Stimulated activated CD8-positive, alpha-beta memory T cell treated with anti-CD3 and anti-CD28 coated beads, Interleukin-12 subunit alpha, Interleukin-12 subunit beta, amount 100 ng/mL, for 4 hours (primary cell): ENCODE measurements around the gene ACO2.
"Not testable (repeated sequence)": the region's sequence is repeated elsewhere in the genome, so short reads cannot be mapped to it uniquely, and the experiment has no call there.

Source experiments
- DNase-seq: peaks from one replicate; pipeline ENCODE4 v3.0.0-alpha.2; 2020; ENCODE audit warnings: low read depth

ACO2 gene

GRCh38 chr22:41468381-41469217 is at the start of gene ACO2, which contains the start of gene PHF5A:
ACO2 (plus strand) TSS chr22:41469117; CDS start chr22:41469147, 30 bp downstream.
PHF5A (minus strand) TSS chr22:41468692; CDS start chr22:41468653, 39 bp downstream.
- DNase-seq = peak; percentile 97

- no peak for DNase-seq
Measured at GRCh38 chr22:41425660-41426365, 43.1 kb upstream of the ACO2 start.

- no peak for DNase-seq
Measured at GRCh38 chr22:41429232-41429950, 39.5 kb upstream of the ACO2 start.

- DNase-seq = no peak
Measured at GRCh38 chr22:41429951-41430332, 39.0 kb upstream of the ACO2 start.

- DNase-seq = no peak
Measured at GRCh38 chr22:41431656-41432055, 37.3 kb upstream of the ACO2 start.

- not testable (repeated sequence) for DNase-seq
Measured at GRCh38 chr22:41433480-41433879, 35.4 kb upstream of the ACO2 start.

- DNase-seq = not testable (repeated sequence)
Measured at GRCh38 chr22:41434361-41435003, 34.4 kb upstream of the ACO2 start.

GRCh38 chr22:41435560-41435959 is 33.4 kb upstream of the ACO2 start:
- DNase-seq = no peak

- DNase-seq = no peak
Measured at GRCh38 chr22:41436322-41437113, 32.4 kb upstream of the ACO2 start.

- no peak for DNase-seq
Measured at GRCh38 chr22:41437198-41437597, 31.7 kb upstream of the ACO2 start.

- DNase-seq = not testable (repeated sequence)
Measured at GRCh38 chr22:41440511-41440910, 28.4 kb upstream of the ACO2 start.

- DNase-seq = no peak
Measured at GRCh38 chr22:41442240-41442792, 26.6 kb upstream of the ACO2 start.

GRCh38 chr22:41444360-41445128 is 24.4 kb upstream of the ACO2 start:
- DNase-seq = peak; percentile 77

GRCh38 chr22:41445129-41446056 is 23.5 kb upstream of the ACO2 start:
- peak; percentile 13 for DNase-seq

- DNase-seq = no peak
Measured at GRCh38 chr22:41446057-41446501, 22.8 kb upstream of the ACO2 start.

GRCh38 chr22:41446639-41447434 is 22.1 kb upstream of the ACO2 start, which contains the start of gene TOB2:
TOB2 (minus strand) TSS chr22:41446801; CDS start chr22:41437345, 9,456 bp downstream.
- peak; percentile 90 for DNase-seq

GRCh38 chr22:41447435-41448188 is 21.3 kb upstream of the ACO2 start:
- peak; percentile 40 for DNase-seq
